ENCODE measurements around the gene PINLYP. TPM values are rescaled to one million over a fixed set of nuclear protein-coding genes. Genes with fewer than 3 reads are reported as not detected.

Gene PINLYP
- total RNA-seq: 0.30 and 0.69 TPM in 2 replicates

GRCh38 chr19:43575156-43575950 is at the start of gene PINLYP, which contains the start of gene XRCC1:
PINLYP (plus strand) TSS chr19:43575801; CDS start chr19:43577192, 1,391 bp downstream.
XRCC1 (minus strand) TSS chr19:43575527; CDS start chr19:43575458, 69 bp downstream.

GRCh38 chr19:43526884-43527859 is 48.4 kb upstream of the PINLYP start, which contains the start of gene ETHE1:
ETHE1 (minus strand) TSS chr19:43527201; CDS start chr19:43527177, 24 bp downstream.

GRCh38 chr19:43532962-43533545 is 42.5 kb upstream of the PINLYP start, which contains the start of gene ZNF575:
ZNF575 (plus strand) TSS chr19:43533188; CDS start chr19:43534423, 1,235 bp downstream.

GRCh38 chr19:43595999-43596841 is 20.6 kb downstream of the PINLYP start, which contains the start of the genes IRGQ and ZNF576:
IRGQ (minus strand) TSS chr19:43596134; CDS start chr19:43595338, 796 bp downstream.
ZNF576 (plus strand) TSS chr19:43596595; CDS start chr19:43597109, 514 bp downstream.

GRCh38 chr19:43611788-43612187 is 36.2 kb downstream of the PINLYP start, which contains the start of gene SRRM5:
SRRM5 (plus strand) TSS chr19:43612088; CDS start chr19:43612122, 34 bp downstream.

GRCh38 chr19:43619262-43620060 is 43.9 kb downstream of the PINLYP start, which contains the start of gene ZNF428:
ZNF428 (minus strand) TSS chr19:43619629; CDS start chr19:43614304, 5,325 bp downstream.

Other genes with a start within 250 kb of the PINLYP start
- not detected in 2 replicates for gene CD177, start 222.1 kb upstream of the PINLYP start, total RNA-seq
- gene TEX101, start 160.9 kb upstream of the PINLYP start, total RNA-seq: not detected in 2 replicates
- gene LYPD3, start 110.2 kb upstream of the PINLYP start, total RNA-seq: 0.09 TPM in 1 of 2 replicates, not detected in the other
- 14.7 and 21.1 TPM in 2 replicates for gene PHLDB3, start 71.1 kb upstream of the PINLYP start, total RNA-seq
- 49.8 and 63.5 TPM in 2 replicates for gene ETHE1, start 48.6 kb upstream of the PINLYP start, total RNA-seq
- gene ZNF575, start 42.6 kb upstream of the PINLYP start, total RNA-seq: 0.09 and 0.30 TPM in 2 replicates
- gene XRCC1, start 274 bp upstream of the PINLYP start, total RNA-seq: 10.8 and 11.9 TPM in 2 replicates
- gene IRGQ, start 20.3 kb downstream of the PINLYP start, total RNA-seq: 24.9 and 34.3 TPM in 2 replicates
- gene ZNF576, start 20.8 kb downstream of the PINLYP start, total RNA-seq: 7.7 and 10.9 TPM in 2 replicates
- gene SRRM5, start 36.3 kb downstream of the PINLYP start, total RNA-seq: 0.05 TPM in 1 of 2 replicates, not detected in the other
- 21.3 and 48.1 TPM in 2 replicates for gene ZNF428, start 43.8 kb downstream of the PINLYP start, total RNA-seq
- 1.8 and 3.8 TPM in 2 replicates for gene CADM4, start 64.0 kb downstream of the PINLYP start, total RNA-seq
- 120 and 200 TPM in 2 replicates for gene PLAUR, start 94.4 kb downstream of the PINLYP start, total RNA-seq
- gene IRGC, start 140.3 kb downstream of the PINLYP start, total RNA-seq: not detected in 2 replicates
- gene SMG9, start 179.2 kb downstream of the PINLYP start, total RNA-seq: 9.8 and 16.6 TPM in 2 replicates
- gene KCNN4, start 205.2 kb downstream of the PINLYP start, total RNA-seq: 0.30 and 1.0 TPM in 2 replicates
- gene LYPD5, start 226.6 kb downstream of the PINLYP start, total RNA-seq: 0.59 and 1.2 TPM in 2 replicates

All from smooth muscle cell of the umbilical artery (primary cell).